Glutamatergic neuron (in vitro differentiated cells): ENCODE measurements around the gene BARX2. TPM values are rescaled to one million over a fixed set of nuclear protein-coding genes. Genes with fewer than 3 reads are reported as not detected.

Source experiments
- DNase-seq: peaks from one replicate; pipeline ENCODE4 v3.0.0; 2022
- H3K27ac Mint-ChIP-seq: one replicate; pipeline ENCODE4 v1.8.0; 2020; ENCODE audit warnings: mild to moderate bottlenecking, mixed read lengths, inconsistent platforms; ENCODE audit not compliant: unreplicated experiment
- H3K27me3 Mint-ChIP-seq: one replicate; pipeline ENCODE4 v1.8.0; 2020; ENCODE audit warnings: mild to moderate bottlenecking, moderate library complexity, mixed read lengths, inconsistent platforms; ENCODE audit not compliant: unreplicated experiment
- H3K36me3 Mint-ChIP-seq: one replicate; pipeline ENCODE4 v1.8.0; 2020; ENCODE audit warnings: mild to moderate bottlenecking, mixed read lengths, inconsistent platforms; ENCODE audit not compliant: unreplicated experiment
- H3K4me1 Mint-ChIP-seq: one replicate; pipeline ENCODE4 v1.8.0; 2020; ENCODE audit warnings: mild to moderate bottlenecking, low read depth, mixed read lengths, inconsistent platforms; ENCODE audit not compliant: unreplicated experiment
- H3K4me3 Mint-ChIP-seq: one replicate; pipeline ENCODE4 v1.8.0; 2020; ENCODE audit warnings: mild to moderate bottlenecking, mixed read lengths, inconsistent platforms; ENCODE audit not compliant: unreplicated experiment
- H3K9me3 Mint-ChIP-seq: one replicate; pipeline ENCODE4 v1.8.0; 2020; ENCODE audit warnings: mild to moderate bottlenecking, moderate library complexity, mixed read lengths, inconsistent platforms; ENCODE audit not compliant: unreplicated experiment
- CTCF ChIP-seq: fragments of 200-600 bp; sonication (generic); IDR thresholded peaks from one replicate; pipeline ENCODE4 v1.5.0; 2021; ENCODE audit not compliant: partially characterized antibody, unreplicated experiment
- total RNA-seq: library from RNA; stranded (reverse); fragmentation: NEBNext Ultra II Directional; extraction: Animal tissue kit (Norgen Biotek cat#: 25700); gene quantifications from one replicate; pipeline ENCODE4 v1.2.1, GENCODE V29; 2021; ENCODE audit not compliant: unreplicated experiment

Gene BARX2
- total RNA-seq, 1 donor from 2014 or later: not detected

DNA sequence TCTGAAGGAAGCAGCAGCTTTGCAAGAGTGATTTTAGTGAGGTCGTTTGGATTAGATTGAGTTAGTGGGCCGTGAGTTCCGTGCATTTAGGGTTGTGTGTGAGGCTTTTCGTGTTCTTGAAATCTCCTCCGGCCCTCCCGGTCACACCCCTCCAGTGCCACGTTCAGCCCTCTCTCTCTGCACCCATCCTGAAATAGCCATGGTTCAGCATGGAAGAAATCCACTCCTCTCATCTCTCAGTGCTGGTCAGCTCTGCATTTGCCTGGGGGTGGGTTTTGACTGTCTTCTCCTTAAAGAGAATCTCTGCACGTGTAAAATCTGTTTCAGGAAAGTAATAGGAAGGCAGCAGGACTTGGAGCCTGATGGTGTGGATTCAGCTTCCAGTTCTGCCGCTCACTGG lies 19.8 kb downstream of the BARX2 start:
- Mint-ChIP-seq H3K36me3 (no peaks in the 10 kb centered on the region), H3K4me1 (peaks cover 4% of the 10 kb centered on the region), H3K27ac (no peak overlapping the region), H3K4me3 (no peak overlapping the region), H3K27me3 (peaks cover 1% of the 10 kb centered on the region), H3K9me3 (peaks cover 3% of the 10 kb centered on the region)
- DNase-seq: no peak
- no peak for TF ChIP-seq CTCF

- Mint-ChIP-seq H3K4me3 (no peak overlapping the region), H3K36me3 (no peaks in the 10 kb centered on the region), H3K4me1 (peaks cover 4% of the 10 kb centered on the region), H3K9me3 (peaks cover 3% of the 10 kb centered on the region), H3K27me3 (peaks cover 1% of the 10 kb centered on the region), H3K27ac (no peak overlapping the region)
- TF ChIP-seq CTCF: no peak
- no peak for DNase-seq
Measured at GRCh38 chr11:129395883-129396282, 20.2 kb downstream of the BARX2 start.

DNA sequence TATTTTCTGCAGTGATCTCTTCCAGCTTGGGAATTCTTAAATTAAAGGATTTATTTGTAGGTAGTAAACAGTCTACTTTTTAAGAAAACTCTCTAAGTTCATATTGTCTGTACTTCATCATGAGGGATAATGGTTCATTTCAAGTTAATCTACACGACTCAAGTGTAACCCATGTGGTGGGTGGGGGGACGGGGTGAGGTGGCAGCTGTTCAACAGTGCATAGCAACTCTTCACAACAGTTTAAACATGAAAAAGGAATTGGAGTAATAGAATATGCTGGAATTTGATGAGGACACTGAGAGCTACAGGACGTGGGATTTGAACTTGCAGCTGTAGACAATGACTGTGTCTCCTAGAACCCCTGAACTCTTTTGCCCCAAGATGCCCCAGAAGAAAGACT lies 20.8 kb downstream of the BARX2 start:
- no peak for TF ChIP-seq CTCF
- peaks cover 3% of the 10 kb centered on the region for H3K9me3 Mint-ChIP-seq
- no peak overlapping the region for H3K27ac Mint-ChIP-seq
- H3K4me3 Mint-ChIP-seq: no peak overlapping the region
- DNase-seq: no peak
- H3K4me1 Mint-ChIP-seq: peaks cover 4% of the 10 kb centered on the region
- H3K27me3 Mint-ChIP-seq: peaks cover 1% of the 10 kb centered on the region
- H3K36me3 Mint-ChIP-seq: no peaks in the 10 kb centered on the region

GRCh38 chr11:129402206-129403171 lies 26.8 kb downstream of the BARX2 start:
- Mint-ChIP-seq H3K4me1 (no peaks in the 10 kb centered on the region), H3K9me3 (peaks cover 1% of the 10 kb centered on the region), H3K4me3 (no peak overlapping the region), H3K27me3 (peaks cover under 1% of the 10 kb centered on the region), H3K36me3 (no peaks in the 10 kb centered on the region), H3K27ac (no peak overlapping the region)
- DNase-seq: no peak
- TF ChIP-seq CTCF: no peak

DNA sequence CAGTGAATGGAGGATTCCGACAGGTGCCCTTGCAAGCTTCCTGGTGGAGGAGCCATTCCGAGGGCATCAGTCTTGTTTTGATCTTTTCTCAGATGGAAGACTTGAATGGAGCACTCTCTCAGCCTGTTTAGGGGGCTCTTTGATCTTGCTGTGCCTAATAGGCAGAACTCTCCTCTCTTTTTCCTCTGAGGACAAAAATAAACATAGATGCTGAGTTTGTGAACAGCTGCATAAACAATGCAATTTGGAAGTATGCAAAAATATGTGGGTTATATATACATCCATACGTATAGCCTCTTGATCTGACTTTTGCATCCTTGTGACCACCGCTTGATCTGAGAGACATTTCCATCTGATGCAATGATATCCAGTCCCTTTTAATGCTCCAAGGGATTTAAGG lies 29.1 kb downstream of the BARX2 start:
- Mint-ChIP-seq H3K27ac (no peak overlapping the region), H3K4me3 (no peak overlapping the region), H3K36me3 (no peaks in the 10 kb centered on the region), H3K9me3 (no peaks in the 10 kb centered on the region), H3K27me3 (peaks cover 2% of the 10 kb centered on the region), H3K4me1 (no peaks in the 10 kb centered on the region)
- no peak for DNase-seq
- TF ChIP-seq CTCF: no peak
